ENCODE data around the gene TIMP2. TPM values are rescaled to one million over a fixed set of nuclear protein-coding genes. Genes with fewer than 3 reads are reported as not detected.
"Not testable (repeated sequence)": the region's sequence is repeated elsewhere in the genome, so short reads cannot be mapped to it uniquely, and the experiment has no call there.

The TIMP2 gene
- total and polyA plus RNA-seq, 8 donors = 22.2 to 128 (median 51.0) TPM

DNA sequence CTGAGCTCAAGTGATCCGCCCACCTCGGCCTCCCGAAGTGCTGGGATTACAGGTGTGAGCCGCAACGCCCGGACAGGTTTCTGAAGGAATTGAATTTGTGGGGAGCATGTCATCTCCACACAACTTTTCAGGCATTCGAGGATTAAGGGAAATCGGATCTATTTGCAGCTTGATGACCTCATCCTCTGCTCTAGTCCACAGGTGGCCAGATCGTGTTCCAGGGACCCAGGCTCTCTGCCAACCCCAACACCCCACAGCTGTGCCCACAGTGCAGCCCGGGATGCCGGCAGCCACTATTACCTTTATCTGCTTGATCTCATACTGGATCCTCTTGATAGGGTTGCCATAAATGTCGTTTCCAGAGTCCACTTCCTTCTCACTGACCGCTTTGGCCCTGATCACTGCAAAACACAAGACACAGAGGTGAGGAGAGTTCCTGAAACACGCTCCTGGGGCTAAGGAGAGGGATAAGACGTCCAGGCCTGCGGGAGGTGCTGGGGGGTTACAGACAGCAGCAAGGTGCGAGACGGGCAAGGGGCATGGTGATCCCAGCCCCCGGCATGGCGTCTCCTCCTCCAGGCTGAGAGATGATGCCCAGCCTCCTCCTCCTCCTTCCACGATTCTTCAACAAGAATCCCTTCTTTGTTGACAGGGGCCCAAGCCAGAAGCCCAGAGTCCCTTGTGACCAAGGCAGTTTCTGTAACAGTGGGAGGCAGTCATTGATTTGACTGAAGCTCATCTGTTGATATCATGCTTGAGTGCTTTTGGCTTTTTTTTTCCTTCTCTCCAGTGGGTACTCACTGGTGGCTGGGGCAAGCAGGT lies 51.5 kb downstream of the TIMP2 start:
- H3K27me3 ChIP-seq = no peaks in the 10 kb centered on the region
- TF ChIP-seq CTCF (IDR thresholded peaks at IDR 0.05) = no peak
- intact Hi-C loops (cut with DNase I) = loop anchor here in 2 of 3 donors (10.0 kb wide), 1 partner anchor 51 kb away; the partner anchor contains the start of gene TIMP2 (in 2 of the 2)
- 64 to 67% methylated on average over 21 of the region's 21 CpGs for WGBS, 2 donors
- H3K9me3 ChIP-seq = no peaks in the 10 kb centered on the region
- no peak overlapping the region for H3K4me3 ChIP-seq
- FAIRE-seq = no peak
- ATAC-seq = peak; percentile 54 to 76 (median 66)
- H3K36me3 ChIP-seq = peaks cover 0 to 17% (median 4%) of the 10 kb centered on the region in 3 donors
- peaks cover 32 to 39% (median 33%) of the 10 kb centered on the region in 3 donors for H3K4me1 ChIP-seq
- peak; percentile 74 to 92 (median 84) for DNase-seq
- H3K27ac ChIP-seq = peak overlapping the region; percentile 16 to 73 (median 42)

DNA sequence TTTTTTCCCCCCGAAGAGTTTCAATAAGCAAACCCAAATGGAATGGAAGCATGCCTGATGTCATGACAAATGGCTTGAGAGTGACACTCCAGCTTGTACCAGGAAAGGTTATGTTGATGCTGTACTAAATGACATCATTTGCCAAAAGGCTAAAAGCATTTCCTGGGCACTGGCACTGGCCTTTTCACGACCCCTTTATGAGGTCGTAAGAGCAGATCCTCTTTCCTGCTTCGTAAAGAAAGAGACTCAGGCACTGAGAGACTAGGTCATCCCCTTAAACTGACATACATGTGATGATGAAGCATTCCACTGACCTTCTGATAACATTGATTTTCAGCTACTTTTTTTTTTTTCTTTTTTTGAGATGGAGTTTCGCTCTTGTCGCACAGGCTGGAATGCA lies 52.7 kb downstream of the TIMP2 start:
- no peak for ATAC-seq

GRCh38 chr17:78870621-78871020 lies 54.6 kb downstream of the TIMP2 start:
- intact Hi-C loops (cut with DNase I) = loop anchor here in 2 of 3 donors (10.0 kb wide), 1 partner anchor 54 kb away; the partner anchor contains the start of gene TIMP2 (in 2 of the 2)
- no peak for DNase-seq
- no peaks in the 10 kb centered on the region for H3K9me3 ChIP-seq

More for the DNA sequence above, 52.7 kb downstream of the TIMP2 start:
- FAIRE-seq (no peak), DNase-seq (no peak)
- H3K4me3 ChIP-seq = no peak overlapping the region
- H3K27me3 ChIP-seq = no peaks in the 10 kb centered on the region
- no peak for TF ChIP-seq CTCF (IDR thresholded peaks at IDR 0.05)
- peaks cover 30 to 37% (median 33%) of the 10 kb centered on the region in 3 donors for H3K4me1 ChIP-seq
- peaks cover 0 to 19% (median 5%) of the 10 kb centered on the region in 3 donors for H3K36me3 ChIP-seq
- H3K9me3 ChIP-seq = no peaks in the 10 kb centered on the region
- intact Hi-C loops (cut with DNase I) = loop anchor here in 2 of 3 donors (10.0 kb wide), 1 partner anchor 52 kb away; the partner anchor contains the start of gene TIMP2 (in 2 of the 2)
- H3K27ac ChIP-seq = peak overlapping the region in 2 of 4 donors; percentile 15 to 73
- WGBS, 2 donors = 92 to 98% methylated on average over 6 of the region's 6 CpGs

DNA sequence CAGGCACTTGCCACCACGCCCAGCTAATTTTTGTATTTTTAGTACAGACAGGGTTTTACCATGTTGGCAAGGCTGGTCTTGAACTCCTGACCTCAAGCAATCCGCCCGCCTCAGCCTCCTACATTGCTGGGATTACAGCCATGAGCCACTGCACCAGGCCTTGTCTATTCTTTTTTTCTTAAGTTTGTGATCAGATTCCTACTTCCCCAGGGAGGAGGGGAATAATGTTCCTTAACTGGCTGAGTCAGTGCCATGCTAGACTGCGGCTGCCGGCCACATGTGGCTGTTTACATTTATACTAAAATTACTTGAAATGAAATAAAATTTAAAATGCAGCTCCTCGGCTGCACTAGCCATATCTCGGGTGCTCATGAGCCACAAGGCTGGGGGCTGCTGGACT lies 56.8 kb downstream of the TIMP2 start:
- no peak for TF ChIP-seq CTCF (IDR thresholded peaks at IDR 0.05)
- no peak for FAIRE-seq
- no peaks in the 10 kb centered on the region for H3K27me3 ChIP-seq
- no peak overlapping the region for H3K27ac ChIP-seq
- no peak for ATAC-seq
- H3K36me3 ChIP-seq = peaks cover 0 to 19% (median 5%) of the 10 kb centered on the region in 3 donors
- H3K4me3 ChIP-seq = no peak overlapping the region
- no peaks in the 10 kb centered on the region for H3K9me3 ChIP-seq
- DNase-seq = no peak
- WGBS, 2 donors = 77 to 89% methylated on average over 7 of the region's 7 CpGs
- H3K4me1 ChIP-seq = peaks cover 1 to 14% (median 6%) of the 10 kb centered on the region in 3 donors
- intact Hi-C loops (cut with DNase I) = loop anchor here in 2 of 3 donors (5.0 kb wide), 2 partner anchors 99 to 104 kb away; no protein-coding TSS in a partner anchor

More at GRCh38 chr17:78870621-78871020, 54.6 kb downstream of the TIMP2 start:
- Histone ChIP-seq H3K27me3 (no peaks in the 10 kb centered on the region), H3K36me3 (peaks cover 0 to 19% (median 5%) of the 10 kb centered on the region in 3 donors), H3K4me1 (peaks cover 20 to 26% (median 21%) of the 10 kb centered on the region in 3 donors), H3K27ac (no peak overlapping the region), H3K4me3 (no peak overlapping the region)
- 82 to 83% methylated on average over 15 of the region's 15 CpGs for WGBS, 2 donors
- TF ChIP-seq CTCF (IDR thresholded peaks at IDR 0.05) = no peak
- FAIRE-seq (no peak), ATAC-seq (no peak)

GRCh38 chr17:78867046-78867445 lies 58.1 kb downstream of the TIMP2 start:
- DNase-seq, ATAC-seq, H3K9me3 ChIP-seq, H3K27ac ChIP-seq, H3K4me3 ChIP-seq, FAIRE-seq, H3K27me3 ChIP-seq: not testable (repeated sequence)
- WGBS, 2 donors = 75 to 83% methylated on average over 3 of the region's 3 CpGs
- intact Hi-C loops (cut with DNase I) = loop anchor here in 2 of 3 donors (5.0 kb wide), 2 partner anchors 100 to 105 kb away; no protein-coding TSS in a partner anchor
- peaks cover 0 to 19% (median 5%) of the 10 kb centered on the region in 3 donors for H3K36me3 ChIP-seq
- peaks cover 3 to 17% (median 4%) of the 10 kb centered on the region in 3 donors for H3K4me1 ChIP-seq
